Inflammatory macrophage (primary cell): ENCODE measurements around the gene PLD1.

ENCODE experiments used
- DNase-seq, 2 donors: peaks; one replicate each; pipeline ENCODE4 v3.0.0-alpha.2; 2020 to 2022

The PLD1 gene

DNA sequence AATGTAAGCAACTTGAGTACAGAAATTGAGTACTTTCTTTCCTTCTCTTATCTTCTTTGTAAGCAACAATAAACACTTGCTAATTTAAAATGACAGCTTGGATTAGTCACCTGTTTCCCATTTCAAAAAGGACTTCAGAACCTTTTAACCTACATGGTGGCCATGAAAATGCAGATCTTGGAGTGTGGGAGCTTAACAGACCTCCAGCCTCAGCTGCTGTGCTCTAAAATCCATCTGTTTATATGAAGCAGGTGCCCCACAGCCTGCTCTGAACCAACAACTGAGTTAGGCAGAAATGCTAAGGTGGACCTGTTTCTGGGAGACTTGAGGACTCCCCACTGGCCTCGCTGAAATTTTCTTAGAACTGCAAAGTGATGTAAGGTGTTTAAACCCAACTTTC, 259.0 kb downstream of the PLD1 start:
- DNase-seq, result no peak
